Fibroblast of pulmonary artery (primary cell): ENCODE data around the gene KRT76.

ENCODE experiments used
- DNase-seq: peaks from one replicate; pipeline ENCODE4 v3.0.0-alpha.2; 2010; ENCODE audit warnings: low read depth
- H3K4me3 ChIP-seq: replicated peaks from 2 replicates; pipeline ENCODE4 v1.5.1; 2011; ENCODE audit warnings: low read depth, mild to moderate bottlenecking, control low read depth, low read length, moderate library complexity
- TF ChIP-seq, protein P1 (sequence below): IDR thresholded peaks from 2 replicates; pipeline ENCODE4 v1.5.1; 2011; ENCODE audit warnings: mild to moderate bottlenecking, control low read depth, low read length, inconsistent platforms; ENCODE audit errors: missing control alignments

KRT76 gene

GRCh38 chr12:52742822-52743457, 34.2 kb downstream of the KRT76 start:
- no peak for DNase-seq
- TF ChIP-seq, protein P1, sequence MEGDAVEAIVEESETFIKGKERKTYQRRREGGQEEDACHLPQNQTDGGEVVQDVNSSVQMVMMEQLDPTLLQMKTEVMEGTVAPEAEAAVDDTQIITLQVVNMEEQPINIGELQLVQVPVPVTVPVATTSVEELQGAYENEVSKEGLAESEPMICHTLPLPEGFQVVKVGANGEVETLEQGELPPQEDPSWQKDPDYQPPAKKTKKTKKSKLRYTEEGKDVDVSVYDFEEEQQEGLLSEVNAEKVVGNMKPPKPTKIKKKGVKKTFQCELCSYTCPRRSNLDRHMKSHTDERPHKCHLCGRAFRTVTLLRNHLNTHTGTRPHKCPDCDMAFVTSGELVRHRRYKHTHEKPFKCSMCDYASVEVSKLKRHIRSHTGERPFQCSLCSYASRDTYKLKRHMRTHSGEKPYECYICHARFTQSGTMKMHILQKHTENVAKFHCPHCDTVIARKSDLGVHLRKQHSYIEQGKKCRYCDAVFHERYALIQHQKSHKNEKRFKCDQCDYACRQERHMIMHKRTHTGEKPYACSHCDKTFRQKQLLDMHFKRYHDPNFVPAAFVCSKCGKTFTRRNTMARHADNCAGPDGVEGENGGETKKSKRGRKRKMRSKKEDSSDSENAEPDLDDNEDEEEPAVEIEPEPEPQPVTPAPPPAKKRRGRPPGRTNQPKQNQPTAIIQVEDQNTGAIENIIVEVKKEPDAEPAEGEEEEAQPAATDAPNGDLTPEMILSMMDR: no peak
- H3K4me3 ChIP-seq: no peak overlapping the region

- TF ChIP-seq, protein P1: no peak
- no peak overlapping the region for H3K4me3 ChIP-seq
- no peak for DNase-seq
Observed at GRCh38 chr12:52742196-52742580, 35.0 kb downstream of the KRT76 start.

DNA sequence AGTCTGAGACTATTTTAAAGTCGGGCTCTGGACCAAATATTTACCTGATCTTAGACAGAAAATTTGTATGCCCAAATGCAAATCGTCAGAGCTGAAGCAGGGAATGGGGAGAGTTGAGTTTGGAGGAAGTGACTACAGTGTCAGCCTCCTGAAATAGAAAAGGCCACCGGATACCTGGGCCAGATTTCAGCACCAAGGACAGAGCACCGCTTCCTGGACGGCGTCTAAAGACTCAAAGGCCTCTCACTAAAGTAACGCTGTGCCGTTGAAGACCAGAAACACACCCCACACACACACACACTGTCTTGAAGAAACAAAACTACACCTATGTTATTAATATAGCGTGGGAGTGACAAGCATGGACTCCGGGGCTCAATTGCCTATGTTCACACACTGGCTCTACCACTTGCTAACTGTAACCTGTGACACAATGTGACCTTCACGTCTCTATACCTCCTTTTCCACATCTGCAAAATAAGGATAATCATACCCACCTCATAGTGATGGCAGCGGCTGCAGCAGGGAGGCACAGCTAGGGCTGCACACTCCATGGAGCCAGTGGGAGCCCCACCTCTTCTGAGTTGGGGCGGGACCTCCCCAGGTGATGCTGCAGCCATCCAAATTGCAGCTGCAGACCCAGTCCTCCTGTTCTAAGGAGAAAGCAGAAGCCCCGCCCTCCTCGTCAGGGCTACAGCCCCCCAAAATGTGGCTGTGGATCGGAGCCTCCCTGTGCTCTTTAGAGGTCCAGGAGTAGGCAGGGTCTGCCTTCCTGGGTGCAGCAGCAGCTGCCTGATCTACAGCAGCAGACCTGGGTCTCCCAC, 35.6 kb downstream of the KRT76 start:
- peak; percentile 72 for DNase-seq
- H3K4me3 ChIP-seq: no peak overlapping the region
- TF ChIP-seq, protein P1: no peak

DNA sequence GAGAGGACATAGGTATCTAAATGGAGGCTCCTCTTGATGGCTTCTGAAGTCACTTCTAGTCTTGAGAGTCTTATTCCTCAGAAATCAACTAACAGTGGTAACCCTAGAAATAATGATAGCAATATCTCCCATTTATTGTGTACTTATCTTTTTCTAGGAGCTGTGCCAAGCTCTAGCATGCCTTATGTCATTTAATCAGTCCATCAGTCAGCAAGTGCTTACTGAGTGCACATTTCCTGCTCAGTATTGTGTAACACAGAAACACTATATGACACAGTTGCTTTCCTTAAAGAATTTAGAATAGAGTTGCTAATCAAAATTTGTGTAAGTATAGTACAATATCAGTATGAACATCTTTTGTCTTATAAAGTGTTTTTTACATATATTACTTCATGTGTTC, 36.6 kb downstream of the KRT76 start:
- peak; percentile 46 for DNase-seq
- TF ChIP-seq, protein P1: no peak
- H3K4me3 ChIP-seq: no peak overlapping the region

DNA sequence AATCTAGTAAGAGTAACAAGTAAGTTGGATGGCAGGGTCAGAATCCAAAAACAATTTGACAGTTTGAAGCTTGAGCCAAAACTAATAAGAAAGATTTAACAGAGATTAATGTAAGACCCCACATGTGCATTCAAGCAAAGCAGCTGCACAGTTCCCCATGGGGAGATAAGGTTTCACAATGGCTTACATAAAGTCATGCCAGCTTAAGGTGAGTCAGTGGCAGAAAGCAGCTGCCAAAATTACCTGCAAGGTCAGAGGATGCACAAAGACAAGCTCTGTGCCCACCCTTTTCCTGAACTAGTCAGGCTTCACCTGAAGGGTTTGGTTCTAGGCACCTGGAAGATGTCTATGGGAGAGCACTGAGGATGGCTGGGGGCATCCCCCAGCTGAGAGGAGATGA, 37.2 kb downstream of the KRT76 start:
- DNase-seq: no peak
- TF ChIP-seq, protein P1: no peak
- H3K4me3 ChIP-seq: no peak overlapping the region

DNA sequence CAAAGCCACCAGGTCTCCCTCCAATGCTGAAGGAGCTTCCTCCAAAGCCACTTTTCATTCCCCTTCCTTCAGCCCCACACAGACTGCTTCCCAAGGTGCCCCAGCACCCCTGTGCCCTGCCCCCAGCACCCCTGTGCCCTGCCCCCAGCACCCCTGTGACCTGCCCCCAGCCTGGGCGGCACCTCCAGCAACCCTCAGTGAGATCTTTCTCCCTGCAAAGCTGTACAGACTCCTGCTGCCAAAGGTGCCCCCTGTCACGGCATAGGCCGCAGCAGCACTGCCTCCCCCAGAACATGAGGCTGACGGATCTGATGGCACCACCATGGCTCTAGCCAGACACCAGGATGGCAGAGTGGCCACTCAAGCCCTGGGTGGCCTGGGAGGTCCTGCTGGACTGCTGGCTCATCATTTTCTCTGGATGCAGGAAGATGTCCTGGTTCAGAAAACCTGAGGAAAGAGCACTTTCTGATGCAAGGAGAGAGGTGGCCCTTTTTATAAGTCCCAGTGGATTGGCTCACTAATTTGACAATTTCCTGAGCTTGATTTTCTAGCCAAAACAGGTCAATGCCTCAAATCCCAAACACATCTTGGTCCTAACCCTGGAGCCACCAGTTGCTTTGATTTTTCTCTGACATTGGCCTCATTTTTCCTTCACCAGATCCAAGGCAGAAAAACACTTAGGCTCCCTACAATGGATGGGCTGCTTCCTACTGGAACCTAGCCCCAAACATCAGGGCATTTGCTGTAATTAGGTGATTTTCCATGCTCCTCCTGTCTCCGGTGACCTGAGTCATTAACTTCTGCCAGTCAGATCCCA, 41.1 kb downstream of the KRT76 start:
- H3K4me3 ChIP-seq: no peak overlapping the region
- no peak for DNase-seq
- TF ChIP-seq, protein P1: no peak
